Measurements from ENCODE around the gene VWA5B1. TPM values are rescaled to one million over a fixed set of nuclear protein-coding genes. Genes with fewer than 3 reads are reported as not detected.

Gene VWA5B1
- total RNA-seq, 3 donors from 2014 or later: 0.29 TPM; not detected in 2

DNA sequence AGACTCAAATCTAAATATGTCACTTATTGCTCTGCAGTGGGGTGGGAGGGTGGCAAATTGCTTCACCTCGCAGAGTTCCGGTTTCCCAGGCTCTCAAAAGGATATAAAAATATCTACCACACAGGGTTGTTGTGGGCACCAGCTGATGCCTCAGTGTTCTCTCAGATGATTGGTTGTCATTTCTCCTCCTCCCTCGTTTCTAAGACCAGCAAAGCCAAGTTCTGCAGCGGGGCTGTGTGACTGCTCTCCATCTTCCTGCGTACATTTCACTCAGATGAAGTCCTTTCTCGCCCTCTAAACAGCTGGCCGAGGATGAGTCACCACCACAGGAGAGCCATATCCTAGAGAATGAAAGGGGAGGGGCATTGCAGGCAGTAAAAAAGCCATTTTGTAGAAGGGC lies 35.0 kb upstream of the VWA5B1 start:
- no peak overlapping the region for H3K4me3 ChIP-seq
- H3K9me3 ChIP-seq: no peaks in the 10 kb centered on the region
- no peak overlapping the region for H3K27ac ChIP-seq
- H3K36me3 ChIP-seq: no peaks in the 10 kb centered on the region
- H3K4me1 ChIP-seq: no peaks in the 10 kb centered on the region
- no peak for DNase-seq (ENCODE audit: low spot score in 2 of 2)
- TF ChIP-seq POLR2AphosphoS5 (IDR thresholded peaks at IDR 0.05) (no peak), POLR2A (IDR thresholded peaks at IDR 0.05) (no peak)
- TF ChIP-seq, protein P1, sequence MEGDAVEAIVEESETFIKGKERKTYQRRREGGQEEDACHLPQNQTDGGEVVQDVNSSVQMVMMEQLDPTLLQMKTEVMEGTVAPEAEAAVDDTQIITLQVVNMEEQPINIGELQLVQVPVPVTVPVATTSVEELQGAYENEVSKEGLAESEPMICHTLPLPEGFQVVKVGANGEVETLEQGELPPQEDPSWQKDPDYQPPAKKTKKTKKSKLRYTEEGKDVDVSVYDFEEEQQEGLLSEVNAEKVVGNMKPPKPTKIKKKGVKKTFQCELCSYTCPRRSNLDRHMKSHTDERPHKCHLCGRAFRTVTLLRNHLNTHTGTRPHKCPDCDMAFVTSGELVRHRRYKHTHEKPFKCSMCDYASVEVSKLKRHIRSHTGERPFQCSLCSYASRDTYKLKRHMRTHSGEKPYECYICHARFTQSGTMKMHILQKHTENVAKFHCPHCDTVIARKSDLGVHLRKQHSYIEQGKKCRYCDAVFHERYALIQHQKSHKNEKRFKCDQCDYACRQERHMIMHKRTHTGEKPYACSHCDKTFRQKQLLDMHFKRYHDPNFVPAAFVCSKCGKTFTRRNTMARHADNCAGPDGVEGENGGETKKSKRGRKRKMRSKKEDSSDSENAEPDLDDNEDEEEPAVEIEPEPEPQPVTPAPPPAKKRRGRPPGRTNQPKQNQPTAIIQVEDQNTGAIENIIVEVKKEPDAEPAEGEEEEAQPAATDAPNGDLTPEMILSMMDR (IDR thresholded peaks at IDR 0.05): no peak
- intact Hi-C loops (cut with DNase I; ENCODE audit: low total_unique reads): no loop called here
- H3K27me3 ChIP-seq: no peaks in the 10 kb centered on the region

DNA sequence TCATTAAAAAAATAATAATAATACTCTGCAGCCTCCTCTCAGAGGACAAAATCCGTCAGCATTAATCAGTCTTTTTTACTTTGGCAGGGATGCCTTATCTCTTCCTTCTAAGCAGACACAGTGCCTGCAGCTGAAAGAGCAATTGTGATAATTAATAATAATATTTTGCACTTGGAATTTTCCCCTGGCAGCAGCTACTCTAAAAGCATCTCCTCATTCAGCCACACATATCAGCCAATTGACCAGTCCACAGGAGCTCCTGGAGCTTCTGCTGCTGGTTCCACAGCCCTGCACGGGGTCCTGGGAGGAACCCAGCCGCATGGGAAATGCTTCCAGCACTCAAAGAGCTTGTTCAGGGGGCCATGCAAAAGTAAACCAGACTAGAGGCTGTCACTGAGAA lies 31.0 kb upstream of the VWA5B1 start:
- no peaks in the 10 kb centered on the region for H3K36me3 ChIP-seq
- intact Hi-C loops (cut with DNase I; ENCODE audit: low total_unique reads): no loop called here
- no peak for DNase-seq (ENCODE audit: low spot score in 2 of 2)
- H3K27me3 ChIP-seq: no peaks in the 10 kb centered on the region
- TF ChIP-seq, protein P1 (IDR thresholded peaks at IDR 0.05): no peak
- no peak for TF ChIP-seq POLR2AphosphoS5 (IDR thresholded peaks at IDR 0.05)
- TF ChIP-seq POLR2A (IDR thresholded peaks at IDR 0.05): no peak
- H3K27ac ChIP-seq: no peak overlapping the region
- H3K9me3 ChIP-seq: no peaks in the 10 kb centered on the region
- H3K4me3 ChIP-seq: no peak overlapping the region
- no peaks in the 10 kb centered on the region for H3K4me1 ChIP-seq

DNA sequence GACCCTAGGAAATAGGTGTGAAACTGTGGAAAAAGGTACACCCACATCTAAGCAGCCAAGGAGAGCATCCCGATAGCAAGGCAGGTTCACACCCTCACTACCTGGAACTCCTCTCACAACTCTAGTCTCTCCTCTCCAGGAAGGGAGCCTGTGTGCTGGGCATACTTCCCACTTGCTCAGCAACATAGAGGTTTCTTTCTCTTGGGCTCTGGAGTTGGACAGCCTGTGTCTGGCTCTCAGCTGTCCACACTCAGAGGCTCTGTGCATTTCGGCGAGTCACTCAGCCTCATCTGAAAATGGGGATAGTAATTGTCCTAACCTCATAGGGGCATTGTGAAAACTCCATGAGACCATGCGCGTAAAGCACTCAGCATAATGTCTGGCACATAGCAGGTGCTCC lies 29.6 kb upstream of the VWA5B1 start:
- TF ChIP-seq, protein P1 (IDR thresholded peaks at IDR 0.05): no peak
- no peak for TF ChIP-seq POLR2AphosphoS5 (IDR thresholded peaks at IDR 0.05)
- TF ChIP-seq POLR2A (IDR thresholded peaks at IDR 0.05): no peak
- H3K4me1 ChIP-seq: no peaks in the 10 kb centered on the region
- no peaks in the 10 kb centered on the region for H3K9me3 ChIP-seq
- intact Hi-C loops (cut with DNase I; ENCODE audit: low total_unique reads): no loop called here
- H3K27ac ChIP-seq: no peak overlapping the region
- no peak for DNase-seq (ENCODE audit: low spot score in 2 of 2)
- no peak overlapping the region for H3K4me3 ChIP-seq
- no peaks in the 10 kb centered on the region for H3K27me3 ChIP-seq
- H3K36me3 ChIP-seq: no peaks in the 10 kb centered on the region

DNA sequence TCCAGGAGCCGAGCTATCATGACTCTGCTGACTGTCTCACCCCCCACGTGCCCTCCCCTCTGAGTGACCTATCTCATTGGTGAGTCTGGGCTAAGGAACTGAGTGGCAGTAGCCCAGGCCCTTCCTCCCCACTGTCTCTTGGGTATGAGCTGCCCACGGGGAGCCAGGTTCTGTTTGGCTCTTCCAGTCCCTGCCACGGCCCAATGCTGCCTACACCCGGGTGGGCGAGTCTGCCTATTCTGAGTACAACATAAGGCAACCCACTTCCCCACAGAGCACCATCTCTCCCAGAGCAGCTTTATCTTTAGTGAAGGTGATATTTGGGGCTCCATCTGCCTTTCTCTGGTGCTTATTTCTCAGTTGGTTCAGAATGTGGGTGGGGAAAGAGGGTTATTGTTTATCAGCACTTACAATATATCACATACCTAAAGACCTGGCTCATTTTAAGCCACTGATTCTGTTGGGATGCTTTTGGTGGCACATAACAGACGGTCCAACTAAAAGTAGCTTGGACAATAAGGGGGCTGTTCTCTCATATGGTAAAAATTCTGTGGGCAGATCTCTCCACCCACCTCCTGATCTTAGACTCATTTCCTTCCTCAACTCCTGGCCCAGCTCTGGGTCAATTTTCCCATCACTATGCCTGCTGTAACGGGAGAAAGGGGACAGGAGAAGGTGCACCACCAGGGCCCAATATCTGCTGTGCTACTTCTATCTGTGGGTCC lies 27.7 kb upstream of the VWA5B1 start:
- intact Hi-C loops (cut with DNase I; ENCODE audit: low total_unique reads): no loop called here
- DNase-seq (ENCODE audit: low spot score in 2 of 2): no peak
- TF ChIP-seq POLR2A (IDR thresholded peaks at IDR 0.05) (no peak), POLR2AphosphoS5 (IDR thresholded peaks at IDR 0.05) (no peak)
- TF ChIP-seq, protein P1 (IDR thresholded peaks at IDR 0.05): no peak
- no peaks in the 10 kb centered on the region for H3K4me1 ChIP-seq
- H3K27me3 ChIP-seq: no peaks in the 10 kb centered on the region
- no peaks in the 10 kb centered on the region for H3K36me3 ChIP-seq
- no peak overlapping the region for H3K27ac ChIP-seq
- H3K4me3 ChIP-seq: no peak overlapping the region
- H3K9me3 ChIP-seq: no peaks in the 10 kb centered on the region

DNA sequence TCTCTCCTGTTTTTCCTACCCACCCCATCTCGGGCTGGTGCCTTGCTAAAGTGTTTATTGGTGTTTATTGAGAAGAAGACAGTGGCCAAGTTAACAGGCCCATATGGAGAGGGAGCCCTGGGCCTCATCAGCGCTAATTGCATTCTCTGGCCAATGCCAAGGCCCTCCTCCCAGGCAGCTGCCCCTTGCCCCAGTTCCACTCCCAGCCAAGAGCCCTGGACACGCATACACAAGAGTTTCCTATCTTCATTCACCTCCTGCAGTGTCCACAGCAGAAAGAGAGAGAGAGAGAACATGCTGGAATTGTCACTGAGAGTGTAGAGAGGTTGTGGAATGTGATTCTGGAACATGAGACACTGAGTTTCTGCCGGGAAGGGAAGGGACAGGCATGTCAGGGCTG lies 25.4 kb upstream of the VWA5B1 start:
- peak overlapping the region in 1 of 2 donors; percentile 6 for H3K27ac ChIP-seq
- intact Hi-C loops (cut with DNase I; ENCODE audit: low total_unique reads): no loop called here
- DNase-seq (ENCODE audit: low spot score in 2 of 2): no peak
- TF ChIP-seq POLR2AphosphoS5 (IDR thresholded peaks at IDR 0.05) (no peak), POLR2A (IDR thresholded peaks at IDR 0.05) (no peak)
- TF ChIP-seq, protein P1 (IDR thresholded peaks at IDR 0.05): no peak
- H3K9me3 ChIP-seq: no peaks in the 10 kb centered on the region
- H3K27me3 ChIP-seq: no peaks in the 10 kb centered on the region
- no peaks in the 10 kb centered on the region for H3K4me1 ChIP-seq
- H3K4me3 ChIP-seq: no peak overlapping the region
- no peaks in the 10 kb centered on the region for H3K36me3 ChIP-seq

Measured in breast epithelium (tissue), 4 donors.